GM18858 (cell line): ENCODE measurements around the gene PCID2.

Experiments used
- ATAC-seq: cut with Tn5 transposase; IDR thresholded peaks from one replicate; pipeline ENCODE4 v1.9.1; 2021; ENCODE audit not compliant: unreplicated experiment

The PCID2 gene

GRCh38 chr13:113187883-113188665 lies 20.4 kb downstream of the PCID2 start:
- ATAC-seq = no peak

- no peak for ATAC-seq
Measured at GRCh38 chr13:113187263-113187669, 21.2 kb downstream of the PCID2 start.

GRCh38 chr13:113186061-113186900 lies 22.2 kb downstream of the PCID2 start:
- peak; percentile 81 for ATAC-seq

- no peak for ATAC-seq
Measured at GRCh38 chr13:113184568-113185440, 23.7 kb downstream of the PCID2 start.

- no peak for ATAC-seq
Measured at GRCh38 chr13:113183450-113184129, 24.9 kb downstream of the PCID2 start.

- ATAC-seq = no peak
Measured at GRCh38 chr13:113182046-113182445, 26.4 kb downstream of the PCID2 start.

GRCh38 chr13:113179374-113180230 lies 28.9 kb downstream of the PCID2 start:
- no peak for ATAC-seq

GRCh38 chr13:113178896-113179167 lies 29.6 kb downstream of the PCID2 start:
- ATAC-seq = no peak

- ATAC-seq = no peak
Measured at GRCh38 chr13:113178070-113178895, 30.2 kb downstream of the PCID2 start.

GRCh38 chr13:113176822-113177221 lies 31.6 kb downstream of the PCID2 start:
- ATAC-seq = no peak

GRCh38 chr13:113176280-113176679 lies 32.2 kb downstream of the PCID2 start:
- no peak for ATAC-seq

GRCh38 chr13:113172419-113172926 lies 36.0 kb downstream of the PCID2 start:
- no peak for ATAC-seq

GRCh38 chr13:113171250-113172125 lies 37.0 kb downstream of the PCID2 start:
- no peak for ATAC-seq

GRCh38 chr13:113170511-113170910 lies 38.0 kb downstream of the PCID2 start:
- ATAC-seq = no peak

GRCh38 chr13:113169277-113170272 lies 38.9 kb downstream of the PCID2 start:
- ATAC-seq = no peak

- no peak for ATAC-seq
Measured at GRCh38 chr13:113168211-113168610, 40.3 kb downstream of the PCID2 start.

GRCh38 chr13:113167575-113167974 lies 40.9 kb downstream of the PCID2 start:
- no peak for ATAC-seq
